HepG2 (cell line): ENCODE measurements around the gene PFAS. TPM values are rescaled to one million over a fixed set of nuclear protein-coding genes. Genes with fewer than 3 reads are reported as not detected.

Experiments used
- ATAC-seq: fragments of 200-7000 bp; cut with Tn5 transposase; 3 replicates; pipeline ENCODE4 v1.9.1; 2020; ENCODE audit warnings: mild to moderate bottlenecking, moderate library complexity
- BruUV-seq: library from RNA; stranded (reverse); fragments of 400-500 nt; replicated peaks from 2 replicates; lab custom pipeline; 2021; lab: Mats Ljungman, UMichigan
- CTCF ChIA-PET: fragments of 300-600 bp; formaldehyde crosslinking; extraction: SDS; loops from one replicate; lab custom pipeline; 2021; ENCODE audit warnings: low total read pairs, inconsistent platforms, low intra/inter-chr PET ratio; lab: Yijun Ruan, JAX
- POLR2A ChIA-PET: fragments of 350-600 bp; sonication (Branson Sonifier 250); formaldehyde crosslinking; loops from one replicate; lab custom pipeline; 2020; ENCODE audit warnings: antibody characterized with exemption, inconsistent platforms; lab: Yijun Ruan, JAX
- DNase-seq: peaks from one replicate; pipeline ENCODE4 v3.0.0-alpha.2; 2015; ENCODE audit warnings: low spot score
- FAIRE-seq: peaks from 3 replicates; lab custom pipeline; 2011; peaks lifted over from hg19 to GRCh38; lab: Jason Lieb, UNC
- H2AFZ ChIP-seq: one replicate; pipeline ENCODE4 v1.6.1; 2011; ENCODE audit warnings: low read length, inconsistent platforms
- H3K27ac ChIP-seq: fragments of 300-600 bp; 3 replicates; pipeline ENCODE4 v1.8.0; 2011; ENCODE audit warnings: mixed run types, mild to moderate bottlenecking, mixed read lengths, low read length, inconsistent platforms; ENCODE audit not compliant: insufficient read depth; ENCODE audit errors: extremely low read length
- H3K27me3 ChIP-seq, 2 experiments: fragments of 200-600 bp in 1 of 2; 2 replicates in 1 of 2; 3 replicates in 1 of 2; pipeline versions ENCODE4 v1.6.0 to v1.8.0; 2011; ENCODE audit warnings: low read length in 2 of 2, mild to moderate bottlenecking in 2 of 2, moderate library complexity in 2 of 2, inconsistent platforms in 1 of 2; ENCODE audit not compliant: insufficient read depth in 2 of 2, control insufficient read depth in 1 of 2
- H3K36me3 ChIP-seq, 2 experiments: fragments of 200-600 bp in 1 of 2; replicated peaks in 1 of 2; 2 replicates in 1 of 2; 3 replicates in 1 of 2; pipeline versions ENCODE4 v1.5.1 to v1.8.0; 2011; ENCODE audit warnings: low read length in 2 of 2, inconsistent platforms in 1 of 2; ENCODE audit not compliant: insufficient read depth in 2 of 2, control insufficient read depth in 1 of 2
- H3K4me1 ChIP-seq: 2 replicates; pipeline ENCODE4 v1.5.1; 2012; ENCODE audit warnings: low read length, inconsistent platforms; ENCODE audit not compliant: insufficient read depth
- H3K4me2 ChIP-seq: 2 replicates; pipeline ENCODE4 v1.6.0; 2011; ENCODE audit warnings: low read depth, low read length, inconsistent platforms
- H3K4me3 ChIP-seq, 3 experiments: fragments of 200-600 bp in 1 of 3; sonication (generic), shearing (Covaris generic) in 1 of 3; replicated peaks in 1 of 3; 2 replicates each; pipeline ENCODE4 v1.5.1; 2011 to 2016; ENCODE audit warnings: low read length in 3 of 3, inconsistent platforms in 2 of 3, low read depth in 2 of 3, mild to moderate bottlenecking in 2 of 3, control low read depth in 1 of 3, mixed read lengths in 1 of 3; ENCODE audit not compliant: insufficient read depth in 1 of 3
- H3K79me2 ChIP-seq: one replicate; pipeline ENCODE4 v1.6.1; 2011; ENCODE audit warnings: low read length, inconsistent platforms; ENCODE audit not compliant: insufficient read depth
- H3K9ac ChIP-seq: 2 replicates; pipeline ENCODE4 v1.6.0; 2011; ENCODE audit warnings: mild to moderate bottlenecking, low read depth, low read length, inconsistent platforms; ENCODE audit not compliant: insufficient read depth
- H3K9me3 ChIP-seq: 2 replicates; pipeline ENCODE4 v1.5.1; 2012; ENCODE audit warnings: mild to moderate bottlenecking, low read length
- H4K20me1 ChIP-seq: 2 replicates; pipeline ENCODE4 v1.6.0; 2011; ENCODE audit warnings: inconsistent platforms, mild to moderate bottlenecking, low read length, moderate library complexity; ENCODE audit not compliant: insufficient read depth
- CEBPG ChIP-seq: IDR thresholded peaks from 2 replicates; pipeline ENCODE4 v1.6.1; 2016
- CREB1 ChIP-seq, 2 experiments: fragments of 450-650 bp in 1 of 2; IDR thresholded peaks; 2 replicates each; pipeline ENCODE4 v1.6.1; 2016 to 2017; ENCODE audit warnings: control low read depth in 1 of 2, mild to moderate bottlenecking in 1 of 2, missing compliant biosample characterization in 1 of 2, missing genetic modification characterization in 1 of 2
- NFKB2 ChIP-seq: sonication (generic); formaldehyde crosslinking; IDR thresholded peaks from 2 replicates; pipeline ENCODE4 v1.4.0; 2020; ENCODE audit warnings: missing genetic modification reagents, borderline replicate concordance
- PRMT3 ChIP-seq: sonication (generic); formaldehyde crosslinking; IDR thresholded peaks from 2 replicates; pipeline ENCODE4 v1.8.1; 2022; ENCODE audit warnings: low read depth, mild to moderate bottlenecking, moderate library complexity, missing genetic modification reagents, borderline replicate concordance
- SIN3A ChIP-seq: IDR thresholded peaks from 2 replicates; pipeline ENCODE4 v1.6.1; 2011; ENCODE audit warnings: low read depth, mild to moderate bottlenecking, control low read depth, low read length, borderline replicate concordance
- SNAI1 ChIP-seq: sonication (generic); formaldehyde crosslinking; IDR thresholded peaks from 2 replicates; pipeline ENCODE4 v1.5.0; 2020; ENCODE audit warnings: mild to moderate bottlenecking, missing genetic modification reagents, borderline replicate concordance
- ZBTB4 ChIP-seq: sonication (generic); formaldehyde crosslinking; IDR thresholded peaks from 2 replicates; pipeline ENCODE4 v1.4.0; 2020; ENCODE audit warnings: missing genetic modification reagents, mild to moderate bottlenecking, borderline replicate concordance
- ZBTB43 ChIP-seq: sonication (generic); formaldehyde crosslinking; conservative IDR thresholded peaks from 2 replicates; pipeline ENCODE4 v1.4.0; 2020; ENCODE audit warnings: missing genetic modification reagents
- ZNF329 ChIP-seq: sonication (generic); formaldehyde crosslinking; IDR thresholded peaks from 2 replicates; pipeline ENCODE4 v1.9.0; 2021; ENCODE audit warnings: low read depth, mild to moderate bottlenecking, missing genetic modification reagents
- ZNF512 ChIP-seq: sonication (generic); formaldehyde crosslinking; IDR thresholded peaks from 2 replicates; pipeline ENCODE4 v1.4.0; 2020; ENCODE audit warnings: mild to moderate bottlenecking, missing genetic modification reagents
- WGBS: methylation state at CpG from one replicate; pipeline ENCODE4 v1.1.6; 2017; ENCODE audit warnings: low lambda C conversion rate; 5-methylcytosine and 5-hydroxymethylcytosine counted together
- in situ Hi-C: cut with HindIII; loops from 2 replicates; pipeline ENCODE4 v1.10.0; 2017; ENCODE audit warnings: low pct_unique_long_range_greater_than_20kb; ENCODE audit not compliant: extremely low pct_ligation_motif_present
- intact Hi-C: fragments of 100-400 bp; cut with micrococcal nuclease; formaldehyde crosslinking; loops from one replicate; pipeline ENCODE4 v1.10.0; 2022; ENCODE audit not compliant: unreplicated experiment
- polyA plus RNA-seq, 8 experiments: library from polyadenylated mRNA; depleted of rRNA in 3 of 8; stranded (reverse) in 7 of 8; unstranded in 1 of 8; fragments of >200 nt; fragmentation: Illumina TruSeq in 4 of 8; extraction: Trizol in 4 of 8; gene quantifications; 2 replicates each; pipeline versions ENCODE4 v1.2.1 to v1.2.3, GENCODE V29; 2011 to 2016; ENCODE audit warnings: low read depth in 4 of 8, missing spikeins in 1 of 8, mixed read lengths in 1 of 8; ENCODE audit not compliant: insufficient read depth in 1 of 8
- total RNA-seq, 5 experiments: library from RNA; depleted of rRNA; stranded (reverse); fragments of >200 nt; fragmentation: Illumina TruSeq; extraction: Trizol; gene quantifications; 2 replicates each; pipeline ENCODE4 v1.2.3, GENCODE V29; 2016; ENCODE audit warnings: low read depth in 1 of 5

PFAS gene
- total and polyA plus RNA-seq, 2 of the 13 experiments (the other 11 are each of a cell fraction or from before 2014, with no cell fraction given), result 49.4 to 58.2 TPM

- H4K20me1 ChIP-seq, result no peaks in the 10 kb centered on the region
- H3K79me2 ChIP-seq, result peaks cover 28% of the 10 kb centered on the region
- H3K4me3 ChIP-seq, result peak within 1 kb of the TSS; percentile 71 to 87 (median 75)
- WGBS, result 2% methylated on average over 26 of the region's 46 CpGs
- ATAC-seq, result peak; percentile 82
- H3K4me1 ChIP-seq, result peaks cover 41% of the 10 kb centered on the region
- ChIA-PET POLR2A (interaction anchor here (0.7 to 6.5 kb wide), 11 partner anchors 10 to 294 kb away, joined by 3 to 105 read pairs (median 5); partner anchors contain the start of genes BORCS6, CTC1, RANGRF and RNF227), CTCF (no interaction called here)
- in situ Hi-C loops (no loop called here), intact Hi-C loops (loop anchor here (1.0 kb wide), 1 partner anchor 37 kb away; no protein-coding TSS in a partner anchor)
- no peak within 1 kb of the TSS for H2AFZ ChIP-seq
- H3K36me3 ChIP-seq, result peaks cover 0 to 27% of the 10 kb centered on the region in 2 experiments; a peak in 3 of 5 replicates
- peak; percentile 98 for FAIRE-seq
- peak within 1 kb of the TSS; percentile 87 for H3K4me2 ChIP-seq
- no peaks in the 10 kb centered on the region; a peak in 1 of 5 replicates for H3K27me3 ChIP-seq
- H3K27ac ChIP-seq, result peak within 1 kb of the TSS; percentile 91
- peak; percentile 96 for DNase-seq
- no peaks in the 10 kb centered on the region for H3K9me3 ChIP-seq
- H3K9ac ChIP-seq, result peak within 1 kb of the TSS; percentile 87
- no TSS peak for BruUV-seq
- no peak for TF ChIP-seq ZNF329 (CRISPR knock-in tag)
- TF ChIP-seq SIN3A, result peak; percentile 99
- TF ChIP-seq NFKB2, result peak; percentile 69; the same call in 1 of the 2 replicates
- 0 out of 2 replicates have a peak, but pooled peaks have one; percentile 37 for TF ChIP-seq ZBTB4 (CRISPR knock-in tag)
- peak; percentile 92 for TF ChIP-seq CREB1 (IDR thresholded peaks at IDR 0.05)
- peak; percentile 95 for TF ChIP-seq CREB1 (CRISPR knock-in tag; IDR thresholded peaks at IDR 0.05)
- no peak; the same call in 1 of the 2 replicates for TF ChIP-seq ZBTB43 (CRISPR knock-in tag)
- peak; percentile 81; the same call in 1 of the 2 replicates for TF ChIP-seq PRMT3 (CRISPR knock-in tag)
- TF ChIP-seq SNAI1, result 0 out of 2 replicates have a peak, but pooled peaks have one; percentile 75
- TF ChIP-seq ZNF512 (CRISPR knock-in tag), result peak; percentile 42; the same call in 1 of the 2 replicates
- peak; percentile 48; the same call in 1 of the 2 replicates for TF ChIP-seq CEBPG (CRISPR knock-in tag)
Measured at GRCh38 chr17:8209907-8210760, 39.0 kb upstream of the PFAS start, which contains the start of gene AURKB. Gene AURKB, minus strand, starts transcription at chr17:8210575. Its CDS starts 351 bp downstream, at chr17:8210224.
